Activated CD4-positive, alpha-beta T cell treated with anti-CD3 and anti-CD28 coated beads for 48 hours (primary cell): Measurements from ENCODE around the gene CCDC187.

Experiments used
- DNase-seq: peaks from one replicate; pipeline ENCODE4 v3.0.0-alpha.2; 2020

The CCDC187 gene

DNA sequence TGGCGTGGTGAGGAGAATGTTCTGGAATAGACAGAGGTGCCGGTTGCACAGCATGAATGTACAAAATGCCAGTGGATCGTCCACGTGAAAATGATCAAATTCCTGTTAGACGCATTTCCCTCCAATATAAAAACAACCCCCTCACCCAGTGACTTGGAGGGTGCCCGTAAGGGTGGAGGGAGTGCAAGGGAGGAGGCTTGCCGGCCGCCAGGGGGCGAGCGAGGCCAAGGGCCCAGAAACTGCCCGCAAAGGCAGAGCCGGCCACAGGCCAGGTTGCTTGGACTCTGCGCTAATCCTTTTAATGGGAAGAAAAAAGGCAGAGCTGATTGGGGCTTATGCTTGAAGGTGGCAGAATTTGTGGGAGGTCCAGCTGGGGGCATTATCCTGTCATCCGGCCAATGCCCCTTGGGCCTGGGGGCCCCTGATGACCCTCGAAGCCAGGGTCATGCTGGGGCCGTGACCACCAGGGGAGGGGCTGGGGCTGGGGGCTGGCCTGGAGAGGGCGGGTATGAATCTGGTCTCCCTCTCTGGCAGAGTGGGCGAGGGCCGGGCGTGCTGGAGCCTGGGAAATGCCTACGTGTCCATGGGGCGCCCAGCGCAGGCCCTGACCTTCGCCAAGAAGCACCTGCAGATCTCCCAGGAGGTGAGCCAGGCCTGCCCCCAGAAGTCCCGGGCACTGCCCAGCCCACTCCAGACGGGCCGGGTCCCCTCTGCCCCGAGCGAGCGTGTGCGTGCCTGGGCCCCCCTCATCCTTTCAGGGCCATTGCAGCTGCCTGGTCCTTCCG is 35.5 kb upstream of the CCDC187 start:
- peak; percentile 47 for DNase-seq

- DNase-seq, result no peak
Observed at GRCh38 chr9:136338511-136338910, 34.6 kb upstream of the CCDC187 start.

DNA sequence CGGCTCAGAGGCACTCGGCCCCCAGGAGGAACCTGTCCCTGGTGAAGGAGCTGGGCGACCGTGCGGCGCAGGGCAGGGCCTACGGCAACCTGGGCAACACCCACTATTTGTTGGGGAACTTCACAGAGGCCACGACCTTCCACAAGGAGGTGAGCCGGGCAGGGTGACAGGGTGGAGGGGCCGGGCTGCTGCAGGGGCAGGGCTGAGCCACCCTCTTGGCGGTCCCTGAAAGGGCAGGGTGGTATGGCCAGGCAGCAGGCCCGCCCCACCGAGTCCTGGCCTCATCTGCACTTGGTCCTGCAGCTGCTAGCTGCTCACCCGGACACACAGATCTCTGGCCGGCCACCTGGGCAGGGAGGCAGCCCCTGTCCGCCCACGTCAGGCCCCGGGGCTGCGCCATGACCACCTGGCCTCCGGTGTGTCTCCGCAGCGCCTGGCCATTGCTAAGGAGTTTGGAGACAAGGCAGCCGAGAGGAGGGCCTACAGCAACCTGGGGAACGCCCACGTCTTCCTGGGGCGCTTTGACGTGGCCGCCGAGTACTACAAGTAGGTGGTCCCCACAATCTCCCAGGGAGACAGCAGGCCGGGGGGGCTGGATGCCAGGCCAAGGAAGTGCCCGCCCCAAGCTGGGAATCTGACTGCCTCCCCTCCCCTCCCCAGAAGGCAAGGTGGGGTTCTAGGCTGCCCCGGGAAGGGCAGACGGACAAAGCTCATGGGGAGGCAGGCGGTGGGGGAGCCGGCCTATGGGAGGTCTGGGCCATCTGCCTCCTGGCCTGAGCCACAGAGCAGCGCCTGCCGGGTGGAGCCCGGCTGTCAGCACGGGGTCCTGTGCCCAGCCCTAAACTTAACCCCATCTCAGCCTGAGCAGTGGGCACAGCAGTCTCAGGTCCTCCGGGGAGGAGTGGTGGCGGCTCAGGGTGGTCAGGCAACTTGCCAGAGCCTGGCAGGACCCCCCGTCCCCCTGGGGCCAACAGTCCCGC is 33.8 kb upstream of the CCDC187 start:
- DNase-seq, result no peak

- DNase-seq, result no peak
Observed at GRCh38 chr9:136336881-136337280, 33.0 kb upstream of the CCDC187 start.

- DNase-seq, result no peak
Observed at GRCh38 chr9:136336156-136336870, 32.4 kb upstream of the CCDC187 start.

GRCh38 chr9:136335296-136336155 is 31.6 kb upstream of the CCDC187 start:
- no peak for DNase-seq

- no peak for DNase-seq
Observed at GRCh38 chr9:136334541-136334940, 30.6 kb upstream of the CCDC187 start.

GRCh38 chr9:136333486-136333885 is 29.6 kb upstream of the CCDC187 start:
- no peak for DNase-seq

GRCh38 chr9:136333045-136333444 is 29.2 kb upstream of the CCDC187 start:
- no peak for DNase-seq

DNA sequence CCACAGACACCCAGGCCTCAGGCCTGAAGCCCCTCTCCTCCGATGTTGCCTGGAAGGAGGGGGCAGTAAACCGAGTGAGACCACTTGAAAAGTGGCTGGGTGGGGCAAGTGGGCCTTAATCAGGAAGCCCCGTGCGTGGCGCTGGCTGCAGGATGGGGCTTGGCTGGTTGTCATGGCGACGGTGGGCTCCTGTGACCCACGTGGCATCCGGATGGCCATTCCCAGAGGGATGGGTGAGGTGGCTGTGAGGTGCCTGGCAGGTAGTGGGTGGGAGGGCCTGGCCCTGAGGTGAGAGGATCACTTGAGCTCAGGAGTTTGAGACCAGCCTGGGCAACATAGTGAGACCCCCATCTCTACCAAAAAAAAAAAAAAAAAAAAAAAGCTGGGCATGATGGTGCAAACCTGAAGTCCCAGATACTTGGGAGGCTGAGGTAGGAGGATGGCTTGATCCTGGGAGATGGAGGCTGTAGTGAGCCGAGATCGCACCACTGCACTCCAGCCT is 28.6 kb upstream of the CCDC187 start:
- no peak for DNase-seq

DNA sequence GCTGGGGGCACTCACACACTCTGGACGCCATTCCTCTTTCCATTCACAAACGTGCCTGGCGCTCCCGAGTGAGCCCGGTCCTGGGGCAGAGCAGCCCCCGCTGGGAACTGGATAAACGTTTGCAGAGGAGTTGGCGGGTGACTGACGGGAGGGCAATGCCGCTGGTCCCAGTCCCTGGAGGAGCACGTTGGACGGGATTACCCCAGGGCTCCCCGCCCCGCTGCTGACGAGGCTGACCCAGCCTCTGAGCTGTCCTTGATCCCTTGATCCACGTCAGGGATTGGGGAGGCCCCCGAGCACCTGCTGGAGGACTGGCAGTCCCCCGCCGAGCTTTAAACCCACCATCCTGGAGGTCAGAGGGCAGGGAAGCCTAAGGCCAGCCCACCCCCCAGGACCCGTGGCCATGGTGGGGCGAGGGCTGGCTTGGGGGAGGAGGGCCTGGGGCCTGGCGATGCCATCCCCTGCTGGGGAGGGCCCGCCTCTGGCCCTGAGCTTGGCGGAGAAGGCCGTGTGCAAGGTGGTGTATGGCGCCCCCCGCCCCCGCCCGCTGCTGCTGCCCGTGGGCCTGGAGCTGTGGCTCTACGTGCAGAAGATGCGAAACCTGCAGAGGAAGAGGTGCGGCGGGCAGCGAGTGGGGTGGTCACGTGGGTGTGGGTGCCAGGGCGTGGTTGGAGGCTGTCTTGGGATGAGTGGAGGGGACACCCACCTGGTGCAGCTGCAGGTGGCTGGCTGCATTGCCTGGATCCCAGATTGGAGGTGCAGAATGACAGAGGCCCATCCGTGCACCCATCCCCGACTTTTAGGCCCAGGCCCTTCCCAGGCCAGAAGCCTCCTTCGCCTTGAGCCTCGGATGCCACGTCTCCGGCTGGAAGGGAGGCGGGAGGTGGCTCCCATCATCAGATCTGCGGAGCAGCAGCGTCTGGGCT is 27.9 kb upstream of the CCDC187 start:
- no peak for DNase-seq

- no peak for DNase-seq
Observed at GRCh38 chr9:136331030-136331429, 27.1 kb upstream of the CCDC187 start.

- DNase-seq, result no peak
Observed at GRCh38 chr9:136330406-136330990, 26.6 kb upstream of the CCDC187 start.

DNA sequence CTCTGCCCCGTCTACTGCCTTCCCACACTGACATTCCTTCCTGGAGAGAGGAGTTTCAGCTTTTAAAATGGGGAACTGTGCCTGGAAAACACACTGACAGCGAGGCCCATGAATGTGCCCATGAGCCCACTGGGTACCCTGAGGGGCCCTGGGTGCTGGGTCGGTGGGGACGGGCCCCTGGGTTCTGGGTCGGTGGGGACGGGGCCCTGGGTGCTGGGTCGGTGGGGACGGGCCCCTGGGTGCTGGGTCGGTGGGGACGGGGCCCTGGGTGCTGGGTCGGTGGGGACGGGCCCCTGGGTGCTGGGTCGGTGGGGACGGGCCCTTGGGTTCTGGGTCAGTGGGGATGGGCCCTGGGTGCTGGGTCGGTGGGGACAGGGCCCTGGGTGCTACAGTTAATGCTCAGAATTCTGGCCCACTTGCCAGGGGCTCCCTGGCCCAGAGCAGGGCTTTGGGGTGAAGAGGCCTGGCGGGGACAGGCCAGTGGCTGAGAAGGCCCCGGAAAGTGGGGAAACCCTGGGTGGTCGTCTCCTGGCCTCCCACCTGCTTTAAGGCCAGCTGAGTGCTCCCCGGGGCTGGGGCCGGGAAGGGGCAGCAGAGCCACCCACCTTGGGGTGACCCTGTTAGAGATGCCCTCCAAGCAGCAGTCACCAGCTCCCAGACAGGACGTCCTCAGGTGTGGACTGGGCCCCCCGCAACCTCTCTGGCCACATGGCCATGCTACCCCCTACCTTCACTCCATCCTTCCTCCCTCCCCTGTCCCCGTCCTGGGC is 25.9 kb upstream of the CCDC187 start:
- DNase-seq, result no peak

- DNase-seq, result no peak
Observed at GRCh38 chr9:136329211-136329627, 25.3 kb upstream of the CCDC187 start.

DNA sequence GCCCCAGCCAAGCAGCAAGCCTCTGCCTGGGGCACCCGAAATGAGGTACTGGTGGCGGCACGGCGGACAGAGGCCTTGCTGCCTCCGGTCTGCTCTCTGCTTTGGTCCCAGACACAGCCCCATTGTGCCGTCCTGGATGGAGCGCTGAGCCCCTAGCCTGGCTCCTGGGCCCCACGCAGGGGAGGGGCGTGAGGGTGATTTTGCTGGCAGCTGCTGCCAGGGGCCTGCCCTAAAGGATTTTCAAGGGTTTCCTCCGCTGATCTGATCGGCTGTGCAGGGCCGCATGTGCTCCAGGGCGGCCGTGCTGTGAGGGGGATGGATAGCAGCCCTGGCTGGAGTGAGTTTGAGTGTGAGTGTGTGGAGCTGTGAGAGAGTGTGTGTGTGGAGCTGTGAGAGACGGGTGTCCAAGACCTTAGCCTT is 24.7 kb upstream of the CCDC187 start:
- DNase-seq, result no peak

- DNase-seq, result peak; percentile 32
Observed at GRCh38 chr9:136328011-136328621, 24.2 kb upstream of the CCDC187 start.

DNA sequence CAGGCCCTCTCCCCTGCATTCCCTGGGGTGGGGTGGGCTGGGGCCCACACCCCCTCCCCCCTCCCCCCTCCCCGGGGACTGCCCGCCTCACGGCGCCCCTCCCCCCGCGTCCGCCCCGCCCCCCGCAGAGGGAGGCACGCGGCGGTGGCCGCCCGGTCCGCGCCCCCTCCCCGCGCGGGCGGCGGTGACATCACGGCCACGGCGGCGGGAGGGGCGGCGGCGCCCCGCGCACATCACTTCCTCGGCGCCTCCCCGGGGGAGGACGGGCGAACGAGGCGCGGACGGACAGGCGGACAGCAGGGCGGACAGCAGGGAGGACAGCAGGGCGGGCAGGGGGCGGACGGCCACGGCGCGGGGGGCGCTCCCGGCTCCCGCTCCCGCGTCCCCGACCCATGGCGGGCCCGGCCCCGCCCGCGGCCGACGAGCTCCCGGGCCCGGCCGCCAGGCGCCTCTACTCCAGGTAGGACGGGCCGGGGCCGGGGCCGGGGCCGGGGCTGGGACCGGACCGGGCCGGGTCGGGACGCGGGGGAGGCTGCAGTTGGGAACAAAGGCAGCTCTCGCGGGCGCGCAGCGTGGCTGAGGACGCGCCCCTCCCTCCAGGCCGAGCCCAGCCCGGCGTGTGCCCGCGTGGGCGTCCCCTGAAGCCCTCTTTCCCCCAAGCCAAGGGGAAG is 23.5 kb upstream of the CCDC187 start, which contains the start of gene GPSM1:
GPSM1 (plus strand) TSS at position 236 of the 671 bp plus-strand sequence; CDS start at position 393, 157 bp downstream.
- DNase-seq, result peak; percentile 45
